IMR-90 (cell line): ENCODE results near the gene OPTN. TPM values are rescaled to one million over a fixed set of nuclear protein-coding genes. Genes with fewer than 3 reads are reported as not detected.

ENCODE experiments used
- ATAC-seq: fragments of 200-7000 bp; cut with Tn5 transposase; 2 replicates; pipeline ENCODE4 v1.9.1; 2020; ENCODE audit warnings: low read depth, mild to moderate bottlenecking, moderate library complexity
- BruUV-seq: library from RNA; stranded (reverse); fragments of 400-500 nt; replicated peaks from 2 replicates; lab custom pipeline; 2021; lab: Mats Ljungman, UMichigan
- CTCF ChIA-PET: fragments of 300-600 bp; formaldehyde crosslinking; extraction: SDS; loops from one replicate; lab custom pipeline; 2021; ENCODE audit warnings: antibody characterized with exemption; lab: Yijun Ruan, JAX
- POLR2A ChIA-PET: fragments of 300-600 bp; sonication (Branson Sonifier 250); formaldehyde crosslinking; loops from one replicate; lab custom pipeline; 2022; ENCODE audit warnings: antibody characterized with exemption; ENCODE audit not compliant: unreplicated experiment; lab: Charles Lee
- DNase-seq: peaks from one replicate; pipeline ENCODE4 v3.0.0; 2013
- H2AFZ ChIP-seq: replicated peaks from 2 replicates; pipeline ENCODE3; 2013; ENCODE audit warnings: low read length, mild to moderate bottlenecking; ENCODE audit not compliant: poor library complexity
- H2AK5ac ChIP-seq: 2 replicates; pipeline ENCODE4 v1.6.1; 2013; ENCODE audit warnings: low read depth, low read length, inconsistent platforms
- H2AK9ac ChIP-seq: replicated peaks from 2 replicates; pipeline ENCODE3; 2013; ENCODE audit warnings: mild to moderate bottlenecking, low read depth, low read length, moderate library complexity; ENCODE audit not compliant: poor library complexity
- H2BK120ac ChIP-seq: 2 replicates; pipeline ENCODE4 v1.6.1; 2013; ENCODE audit warnings: low read depth, low read length, inconsistent platforms
- H2BK15ac ChIP-seq: 3 replicates; pipeline ENCODE4 v1.6.1; 2013; ENCODE audit warnings: low read depth, low read length, inconsistent platforms
- H2BK20ac ChIP-seq: 2 replicates; pipeline ENCODE4 v1.6.1; 2013; ENCODE audit warnings: low read depth, mild to moderate bottlenecking, inconsistent platforms, low read length, moderate library complexity
- H2BK5ac ChIP-seq: 2 replicates; pipeline ENCODE4 v1.6.1; 2013; ENCODE audit warnings: mild to moderate bottlenecking, low read depth, low read length, inconsistent platforms; ENCODE audit not compliant: poor library complexity, severe bottlenecking
- H3K14ac ChIP-seq: replicated peaks from 2 replicates; pipeline ENCODE4 v1.6.1; 2013; ENCODE audit warnings: low read depth, low read length, inconsistent platforms
- H3K18ac ChIP-seq: 2 replicates; pipeline ENCODE4 v1.6.1; 2013; ENCODE audit warnings: low read depth, low read length, control low read depth
- H3K23ac ChIP-seq: 2 replicates; pipeline ENCODE4 v1.6.1; 2013; ENCODE audit warnings: low read depth, low read length, inconsistent platforms
- H3K27ac ChIP-seq: 2 replicates; pipeline ENCODE4 v1.5.1; 2013; ENCODE audit warnings: mild to moderate bottlenecking, control low read depth, low read length; ENCODE audit not compliant: insufficient read depth
- H3K27me3 ChIP-seq: 2 replicates; pipeline ENCODE4 v1.6.1; 2013; ENCODE audit warnings: low read length; ENCODE audit not compliant: control insufficient read depth, insufficient read depth
- H3K36me3 ChIP-seq: 2 replicates; pipeline ENCODE4 v1.6.1; 2013; ENCODE audit warnings: low read length, mixed read lengths; ENCODE audit not compliant: control insufficient read depth, insufficient read depth
- H3K4ac ChIP-seq: 2 replicates; pipeline ENCODE4 v1.6.1; 2013; ENCODE audit warnings: low read depth, low read length, inconsistent platforms
- H3K4me1 ChIP-seq: 2 replicates; pipeline ENCODE4 v1.6.1; 2013; ENCODE audit warnings: low read length, mixed read lengths; ENCODE audit not compliant: control insufficient read depth, insufficient read depth
- H3K4me2 ChIP-seq: 2 replicates; pipeline ENCODE4 v1.6.1; 2013; ENCODE audit warnings: low read depth, mild to moderate bottlenecking, control low read depth, low read length, moderate library complexity
- H3K4me3 ChIP-seq: 2 replicates; pipeline ENCODE4 v1.5.1; 2013; ENCODE audit warnings: low read depth, mild to moderate bottlenecking, control low read depth, low read length, moderate library complexity; ENCODE audit not compliant: insufficient read depth
- H3K56ac ChIP-seq: 2 replicates; pipeline ENCODE4 v1.6.1; 2013; ENCODE audit warnings: low read length, inconsistent platforms; ENCODE audit not compliant: insufficient read depth; ENCODE audit errors: extremely low read depth
- H3K79me1 ChIP-seq, 2 experiments: 2 replicates each; pipeline ENCODE4 v1.6.1; 2013; ENCODE audit warnings: low read length in 2 of 2, inconsistent platforms in 1 of 2, low read depth in 1 of 2
- H3K9ac ChIP-seq: 2 replicates; pipeline ENCODE4 v1.6.1; 2013; ENCODE audit warnings: low read depth, low read length, control low read depth
- H3K9me1 ChIP-seq: 2 replicates; pipeline ENCODE4 v1.6.1; 2013; ENCODE audit warnings: low read length, inconsistent platforms; ENCODE audit not compliant: insufficient read depth
- H3K9me3 ChIP-seq: 2 replicates; pipeline ENCODE4 v1.6.1; 2013; ENCODE audit warnings: low read length; ENCODE audit not compliant: control insufficient read depth, insufficient read depth
- H4K20me1 ChIP-seq: 2 replicates; pipeline ENCODE4 v1.6.1; 2013; ENCODE audit warnings: low read length, inconsistent platforms; ENCODE audit not compliant: insufficient read depth
- H4K5ac ChIP-seq: 2 replicates; pipeline ENCODE4 v1.6.1; 2013; ENCODE audit warnings: mild to moderate bottlenecking, low read depth, low read length, control low read depth
- H4K8ac ChIP-seq, 2 experiments: 2 replicates each; pipeline ENCODE4 v1.6.1; 2013; ENCODE audit warnings: low read depth in 2 of 2, low read length in 2 of 2, control low read depth in 1 of 2, inconsistent platforms in 1 of 2
- H4K91ac ChIP-seq: 2 replicates; pipeline ENCODE4 v1.6.1; 2013; ENCODE audit warnings: low read depth, low read length, inconsistent platforms; ENCODE audit not compliant: insufficient read depth
- BHLHE40 ChIP-seq: fragments of 150-350 bp; IDR thresholded peaks from 2 replicates; pipeline ENCODE4 v1.6.1; 2016; ENCODE audit warnings: mild to moderate bottlenecking, low read depth, low read length
- CEBPB ChIP-seq: IDR thresholded peaks from 2 replicates; pipeline ENCODE4 v1.6.1; 2012; ENCODE audit warnings: low read depth, low read length, improper control_type of control experiment
- CHD1 ChIP-seq: IDR thresholded peaks from 2 replicates; pipeline ENCODE4 v1.6.1; 2012; ENCODE audit warnings: low read depth, low read length, improper control_type of control experiment
- FOS ChIP-seq: fragments of 150-350 bp; IDR thresholded peaks from 2 replicates; pipeline ENCODE4 v1.6.1; 2016; ENCODE audit warnings: low read depth, low read length
- MAZ ChIP-seq: IDR thresholded peaks from 2 replicates; pipeline ENCODE4 v1.6.1; 2012; ENCODE audit warnings: low read depth, mild to moderate bottlenecking, low read length, improper control_type of control experiment, moderate library complexity, borderline replicate concordance
- RAD21 ChIP-seq: IDR thresholded peaks from 2 replicates; pipeline ENCODE4 v1.6.1; 2012; ENCODE audit warnings: low read length, improper control_type of control experiment
- RCOR1 ChIP-seq: IDR thresholded peaks from 2 replicates; pipeline ENCODE4 v1.6.1; 2012; ENCODE audit warnings: mild to moderate bottlenecking, low read length, improper control_type of control experiment; ENCODE audit not compliant: insufficient replicate concordance
- SMC3 ChIP-seq: fragments of 150-350 bp; IDR thresholded peaks from 2 replicates; pipeline ENCODE4 v1.6.1; 2016; ENCODE audit warnings: low read depth, mild to moderate bottlenecking, antibody characterized with exemption, low read length, moderate library complexity
- WGBS, 2 experiments: methylation state at CpG; one replicate each; pipeline versions ENCODE4 v1.1.5 to v1.1.7; 2013; ENCODE audit warnings: missing lambda C conversion rate in 2 of 2; ENCODE audit not compliant: insufficient read length in 1 of 2; ENCODE audit errors: extremely low coverage in 2 of 2; 5-methylcytosine and 5-hydroxymethylcytosine counted together
- dilution Hi-C: fragments of 300-500 bp; cut with HindIII; formaldehyde crosslinking; loops from one replicate; pipeline ENCODE4 v1.14.3; 2018; ENCODE audit warnings: low sequenced_read_pairs; ENCODE audit not compliant: unreplicated experiment
- in situ Hi-C: fragments of 300-500 bp; cut with MboI; formaldehyde crosslinking; loops from 3 replicates; pipeline ENCODE4 v1.14.3; 2019; ENCODE audit warnings: low sequenced_read_pairs, inconsistent platforms, mixed read lengths
- intact Hi-C: fragments of 100-400 bp; cut with micrococcal nuclease; formaldehyde crosslinking; loops from 2 replicates; pipeline ENCODE4 v1.10.0; 2022
- polyA plus RNA-seq, 3 experiments: library from polyadenylated mRNA; depleted of rRNA; stranded (reverse); fragments of >200 nt; gene quantifications; 2 replicates each; pipeline ENCODE4 v1.2.3, GENCODE V29; 2012; ENCODE audit warnings: low replicate concordance in 1 of 3
- total RNA-seq: library from RNA; depleted of rRNA; stranded (reverse); fragments of >200 nt; gene quantifications from 2 replicates; pipeline ENCODE4 v1.2.3, GENCODE V29; 2012
- TF ChIP-seq, protein P1 (sequence below): fragments of 150-350 bp; IDR thresholded peaks from 2 replicates; pipeline ENCODE4 v1.6.1; 2016; ENCODE audit warnings: low read depth, mild to moderate bottlenecking, low read length, moderate library complexity, borderline replicate concordance

The OPTN gene
- total and polyA plus RNA-seq, 2 of the 4 experiments (the other 2 are of a cell fraction), result 34.8 to 41.4 TPM

DNA sequence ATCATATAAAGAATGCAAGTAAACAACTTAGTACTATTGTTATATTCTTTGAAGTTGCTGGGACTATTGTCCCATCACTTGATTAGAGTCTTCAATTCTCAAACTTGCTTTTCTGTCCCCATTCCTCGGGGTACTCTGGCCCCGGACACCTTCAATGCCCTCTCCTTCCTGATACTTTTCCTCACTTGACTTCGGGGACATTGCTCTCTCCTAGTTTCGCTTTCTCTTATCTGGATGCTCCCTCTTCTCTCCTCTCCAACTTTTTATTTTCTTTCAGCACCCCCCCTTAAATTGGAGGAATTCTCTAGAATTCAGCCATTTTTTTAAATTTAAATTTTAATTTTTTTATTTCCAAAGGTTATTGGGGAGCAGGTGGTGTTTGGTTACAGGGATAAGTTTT is 10.6 kb upstream of the OPTN start (continued):
- TF ChIP-seq, protein P1, sequence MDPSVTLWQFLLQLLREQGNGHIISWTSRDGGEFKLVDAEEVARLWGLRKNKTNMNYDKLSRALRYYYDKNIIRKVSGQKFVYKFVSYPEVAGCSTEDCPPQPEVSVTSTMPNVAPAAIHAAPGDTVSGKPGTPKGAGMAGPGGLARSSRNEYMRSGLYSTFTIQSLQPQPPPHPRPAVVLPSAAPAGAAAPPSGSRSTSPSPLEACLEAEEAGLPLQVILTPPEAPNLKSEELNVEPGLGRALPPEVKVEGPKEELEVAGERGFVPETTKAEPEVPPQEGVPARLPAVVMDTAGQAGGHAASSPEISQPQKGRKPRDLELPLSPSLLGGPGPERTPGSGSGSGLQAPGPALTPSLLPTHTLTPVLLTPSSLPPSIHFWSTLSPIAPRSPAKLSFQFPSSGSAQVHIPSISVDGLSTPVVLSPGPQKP, result no peak

- no peak overlapping the region for H2BK120ac ChIP-seq
- no peaks in the 10 kb centered on the region for H3K79me1 ChIP-seq
- intact Hi-C loops (no loop called here), in situ Hi-C loops (no loop called here), dilution Hi-C loops (no loop called here)
- H3K27me3 ChIP-seq, result no peaks in the 10 kb centered on the region
- no CpG with 5 or more reads among the region's 2 CpGs for WGBS, 2 experiments
- H3K9me1 ChIP-seq, result peaks cover 9% of the 10 kb centered on the region; the same call in 1 of the 2 replicates
- POLR2A ChIA-PET, result no interaction called here
- no peak overlapping the region for H4K5ac ChIP-seq
- no peak overlapping the region for H3K14ac ChIP-seq
- H3K18ac ChIP-seq, result no peak overlapping the region
- CTCF ChIA-PET, result no interaction called here
- BruUV-seq, result no TSS peak
- peaks cover 3% of the 10 kb centered on the region; the same call in 1 of the 2 replicates for H4K20me1 ChIP-seq
- no peak overlapping the region for H2BK5ac ChIP-seq
- no peak overlapping the region for H2BK20ac ChIP-seq
- peaks cover 8% of the 10 kb centered on the region for H3K4me1 ChIP-seq
- H3K4me2 ChIP-seq, result no peak overlapping the region
- no peak overlapping the region for H4K8ac ChIP-seq
- H3K9ac ChIP-seq, result no peak overlapping the region
- H2AFZ ChIP-seq, result no peak overlapping the region
- no peak overlapping the region for H4K91ac ChIP-seq
- H3K36me3 ChIP-seq, result no peaks in the 10 kb centered on the region
- ATAC-seq, result no peak
- peaks cover 3% of the 10 kb centered on the region for H3K9me3 ChIP-seq
- H3K23ac ChIP-seq, result no peak overlapping the region
- no peak for DNase-seq
- H3K4ac ChIP-seq, result no peak overlapping the region
- H2AK5ac ChIP-seq, result no peak overlapping the region
- no peak for TF ChIP-seq BHLHE40
- TF ChIP-seq FOS, result no peak
- TF ChIP-seq RAD21, result no peak
- no peak for TF ChIP-seq SMC3
- no peak for TF ChIP-seq MAZ
- TF ChIP-seq RCOR1, result no peak
- TF ChIP-seq CHD1, result no peak
- TF ChIP-seq CEBPB, result no peak
- H3K4me3 ChIP-seq, result no peak overlapping the region
- no peak overlapping the region for H3K56ac ChIP-seq
- no peak overlapping the region; the same call in 2 of the 3 replicates for H2BK15ac ChIP-seq
- H2AK9ac ChIP-seq, result no peak overlapping the region
- H3K27ac ChIP-seq, result no peak overlapping the region
Measured at GRCh38 chr10:13090289-13090688, 9.7 kb upstream of the OPTN start.
